ENCODE results near the gene OR2W3.
"Not testable (repeated sequence)": the region's sequence is repeated elsewhere in the genome, so short reads cannot be mapped to it uniquely, and the experiment has no call there.

OR2W3 gene

DNA sequence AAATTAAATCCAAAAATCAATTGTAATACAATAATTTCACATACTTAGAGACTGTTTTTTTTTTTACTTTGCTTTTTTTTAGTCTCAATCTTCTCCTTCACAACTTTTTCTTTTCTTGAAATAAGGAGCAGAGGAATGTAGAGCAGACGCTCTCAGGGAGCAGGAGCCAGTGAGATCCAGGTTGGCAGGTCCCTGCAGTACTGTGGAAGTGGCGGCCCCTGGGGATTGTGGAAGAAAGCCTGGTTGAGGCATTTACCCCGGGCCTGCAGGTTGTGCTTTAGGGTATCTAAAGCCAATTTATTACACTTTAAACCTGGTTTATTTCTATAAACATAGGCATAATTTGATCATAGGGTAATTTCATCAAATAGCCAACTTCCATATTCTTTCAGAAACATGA, 28.6 kb downstream of the OR2W3 start:
- DNase-seq, result no peak

DNA sequence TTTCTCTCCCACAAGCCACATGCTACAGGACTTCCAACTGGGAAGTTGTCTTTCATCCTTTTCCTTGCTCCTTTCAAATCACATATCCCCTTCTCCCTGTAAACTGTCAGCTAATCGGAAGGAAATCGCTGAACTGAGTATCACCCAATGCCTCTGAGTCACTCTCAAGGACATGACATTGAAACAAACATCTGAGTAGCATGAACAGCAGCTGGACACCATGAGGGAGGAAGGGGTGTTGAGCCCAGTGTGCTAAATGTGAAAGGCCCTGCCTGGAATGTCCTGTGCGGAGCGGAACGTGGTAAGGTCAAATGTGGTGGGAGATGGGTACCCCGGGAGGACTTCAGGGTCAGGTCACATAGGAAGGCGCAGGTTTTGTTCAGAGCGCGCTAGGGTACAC, 29.5 kb downstream of the OR2W3 start, which contains the start of gene OR2AJ1:
TSS of gene OR2AJ1 (plus strand) at position 22 of the 400 bp plus-strand sequence. CDS start 8,880 bp downstream, outside the sequence.
- no peak for DNase-seq

DNA sequence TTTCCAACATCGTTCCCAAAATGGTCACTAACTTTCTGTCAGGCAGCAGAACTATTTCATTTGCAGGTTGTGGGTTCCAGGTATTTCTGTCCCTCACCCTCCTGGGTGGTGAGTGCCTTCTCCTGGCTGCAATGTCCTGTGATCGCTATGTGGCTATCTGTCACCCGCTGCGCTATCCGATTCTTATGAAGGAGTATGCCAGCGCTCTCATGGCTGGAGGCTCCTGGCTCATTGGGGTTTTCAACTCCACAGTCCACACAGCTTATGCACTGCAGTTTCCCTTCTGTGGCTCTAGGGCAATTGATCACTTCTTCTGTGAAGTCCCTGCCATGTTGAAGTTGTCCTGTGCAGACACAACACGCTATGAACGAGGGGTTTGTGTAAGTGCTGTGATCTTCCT, 38.6 kb downstream of the OR2W3 start:
- DNase-seq, result no peak

DNA sequence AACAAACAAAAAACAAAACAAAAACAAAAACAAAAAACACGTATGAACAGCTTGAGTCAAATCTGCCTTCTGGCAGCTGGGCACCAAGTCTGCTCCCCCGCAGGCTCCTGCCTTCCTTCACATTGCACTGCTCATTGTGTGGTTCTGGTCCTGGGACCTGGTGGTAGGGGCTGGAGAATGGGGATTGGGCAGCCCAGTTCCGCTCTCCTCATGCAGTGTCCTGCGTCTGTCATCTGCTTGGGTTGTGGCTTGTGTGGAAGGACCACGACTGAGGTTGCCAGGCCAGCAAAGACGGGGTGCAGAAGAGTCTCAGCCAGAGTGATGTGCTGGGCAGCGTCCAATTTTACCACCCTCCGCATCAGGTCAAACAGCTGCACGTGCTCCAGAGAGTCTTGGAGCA, 40.4 kb downstream of the OR2W3 start:
- no peak for DNase-seq

DNA sequence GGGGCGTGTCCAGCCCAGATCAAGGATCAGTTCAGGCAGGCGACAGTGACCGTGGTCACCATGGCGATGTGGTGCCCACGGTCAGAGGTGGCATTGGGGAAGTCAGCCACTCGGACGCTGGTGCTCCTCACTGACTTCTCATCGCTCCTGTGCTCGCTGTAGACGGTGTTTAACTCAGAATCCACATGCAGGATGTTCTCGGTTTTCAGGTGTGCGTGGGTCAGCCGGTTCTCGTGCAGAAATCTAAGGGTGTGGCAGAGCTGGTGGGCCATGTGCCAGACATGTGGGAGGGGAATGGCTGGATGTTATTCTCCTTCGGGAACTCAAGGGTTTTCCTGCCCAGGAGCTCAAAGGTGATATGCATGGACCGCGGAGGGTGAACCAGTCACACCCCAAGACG, 41.0 kb downstream of the OR2W3 start:
- DNase-seq, result no peak

DNA sequence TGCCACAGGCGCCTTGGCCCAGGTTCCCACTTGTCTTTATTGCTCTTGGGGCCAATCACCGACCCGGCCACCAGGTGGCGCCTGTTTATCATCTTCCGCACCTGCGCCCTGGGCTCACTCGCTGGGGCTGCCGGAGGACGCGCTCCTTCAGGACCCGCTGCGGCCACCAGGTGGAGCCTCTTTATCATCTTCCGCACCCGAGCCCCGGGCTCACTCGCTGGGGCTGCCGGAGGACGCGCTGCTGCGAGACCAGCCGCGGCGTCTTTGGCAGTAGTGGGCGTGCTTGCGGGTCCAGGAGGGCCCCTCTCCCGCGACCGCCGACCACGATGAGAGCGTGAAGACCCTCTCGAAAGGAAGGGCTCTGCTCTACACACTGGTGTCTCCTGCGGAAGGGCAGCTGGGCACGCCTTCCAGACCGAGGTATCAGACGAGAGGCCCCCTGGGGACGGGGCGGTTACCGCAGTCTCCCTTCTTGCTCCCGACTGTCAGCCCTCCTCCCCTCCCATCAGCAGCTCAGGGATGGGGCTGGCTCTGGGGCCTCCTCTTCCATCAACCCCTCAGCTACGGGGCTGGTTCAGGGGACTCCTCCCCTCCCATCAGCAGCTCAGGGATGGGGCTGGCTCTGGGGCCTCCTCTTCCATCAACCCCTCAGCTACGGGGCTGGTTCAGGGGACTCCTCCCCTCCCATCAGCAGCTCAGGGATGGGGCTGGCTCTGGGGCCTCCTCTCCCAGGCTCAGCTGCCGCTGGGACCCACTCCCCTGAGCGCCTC, 41.8 kb downstream of the OR2W3 start:
- not testable (repeated sequence) for DNase-seq

DNA sequence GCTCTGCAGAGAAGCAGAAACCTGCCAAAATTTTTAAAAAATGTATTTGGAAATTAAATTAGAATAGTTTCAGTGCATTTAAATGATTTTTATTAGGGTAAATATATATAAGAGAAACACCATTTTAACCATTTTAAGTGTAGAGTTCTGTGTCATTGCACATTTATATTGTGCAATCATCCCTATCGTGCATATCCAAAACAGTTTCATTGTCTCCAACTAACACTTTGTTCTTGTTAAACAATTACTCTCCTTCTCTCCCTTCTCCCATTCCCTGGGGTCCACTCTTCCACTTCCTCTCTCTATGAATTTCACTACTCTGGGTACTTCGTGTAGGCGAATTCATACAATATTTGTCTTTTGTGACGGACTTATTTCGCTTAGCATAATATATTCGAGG, 47.2 kb downstream of the OR2W3 start:
- DNase-seq, result no peak
